Progenitor cell of endocrine pancreas (in vitro differentiated cells): ENCODE measurements around the gene RGS7. TPM values are rescaled to one million over a fixed set of nuclear protein-coding genes. Genes with fewer than 3 reads are reported as not detected.

Experiments
- DNase-seq: peaks from one replicate; pipeline ENCODE4 v3.0.0; 2021; ENCODE audit warnings: low spot score; ENCODE audit not compliant: unreplicated experiment
- H3K27ac Mint-ChIP-seq: 2 replicates; pipeline ENCODE4 v1.8.0; 2021; ENCODE audit warnings: mild to moderate bottlenecking, moderate library complexity, mixed read lengths
- H3K27me3 Mint-ChIP-seq: 2 replicates; pipeline ENCODE4 v1.8.0; 2021; ENCODE audit warnings: mixed read lengths
- H3K36me3 Mint-ChIP-seq: 2 replicates; pipeline ENCODE4 v1.8.0; 2022; ENCODE audit warnings: mixed read lengths; ENCODE audit not compliant: insufficient read depth
- H3K4me1 Mint-ChIP-seq: 2 replicates; pipeline ENCODE4 v1.8.0; 2021; ENCODE audit warnings: low read depth, mixed read lengths
- H3K4me3 Mint-ChIP-seq: 2 replicates; pipeline ENCODE4 v1.8.0; 2021; ENCODE audit warnings: low read depth, mild to moderate bottlenecking, moderate library complexity, mixed read lengths
- H3K9me3 Mint-ChIP-seq: 2 replicates; pipeline ENCODE4 v1.8.0; 2021; ENCODE audit warnings: low read depth, mixed read lengths
- CTCF ChIP-seq: fragments of 200-600 bp; sonication (generic); IDR thresholded peaks from one replicate; pipeline ENCODE4 v1.5.0; 2021; ENCODE audit warnings: antibody characterized with exemption, mild to moderate bottlenecking; ENCODE audit not compliant: unreplicated experiment
- total RNA-seq: library from RNA; stranded (reverse); gene quantifications from 2 replicates; pipeline ENCODE4 v1.2.1, GENCODE V29; 2021

Gene RGS7
- total RNA-seq, 1 donor from 2014 or later, result 2.4 TPM

- Mint-ChIP-seq H3K27ac (no peak overlapping the region), H3K4me3 (no peak overlapping the region), H3K4me1 (peaks cover 6% of the 10 kb centered on the region), H3K36me3 (no peaks in the 10 kb centered on the region), H3K27me3 (peaks cover 2% of the 10 kb centered on the region), H3K9me3 (no peaks in the 10 kb centered on the region)
- TF ChIP-seq CTCF, result no peak
- no peak for DNase-seq
These were observed 277.5 kb downstream of the RGS7 start for GRCh38 chr1:241079459-241079858.

GRCh38 chr1:241079047-241079446, 278.0 kb downstream of the RGS7 start:
- Mint-ChIP-seq H3K27ac (no peak overlapping the region), H3K9me3 (no peaks in the 10 kb centered on the region), H3K4me1 (peaks cover 6% of the 10 kb centered on the region), H3K27me3 (peaks cover 2% of the 10 kb centered on the region), H3K36me3 (no peaks in the 10 kb centered on the region), H3K4me3 (no peak overlapping the region)
- DNase-seq, result no peak
- TF ChIP-seq CTCF, result no peak

GRCh38 chr1:241077386-241078147, 279.4 kb downstream of the RGS7 start:
- Mint-ChIP-seq H3K9me3 (no peaks in the 10 kb centered on the region), H3K4me1 (peaks cover 6% of the 10 kb centered on the region), H3K27ac (peak overlapping the region; percentile 80), H3K27me3 (peaks cover 5% of the 10 kb centered on the region), H3K36me3 (no peaks in the 10 kb centered on the region), H3K4me3 (no peak overlapping the region)
- no peak for DNase-seq
- TF ChIP-seq CTCF, result no peak

- no peak for TF ChIP-seq CTCF
- no peak overlapping the region for H3K4me3 Mint-ChIP-seq
- H3K27me3 Mint-ChIP-seq, result peaks cover 5% of the 10 kb centered on the region
- no peaks in the 10 kb centered on the region for H3K36me3 Mint-ChIP-seq
- H3K4me1 Mint-ChIP-seq, result peaks cover 6% of the 10 kb centered on the region
- no peaks in the 10 kb centered on the region for H3K9me3 Mint-ChIP-seq
- no peak for DNase-seq
- H3K27ac Mint-ChIP-seq, result no peak overlapping the region
These were observed 282.5 kb downstream of the RGS7 start for GRCh38 chr1:241074507-241074906.

- Mint-ChIP-seq H3K4me1 (no peaks in the 10 kb centered on the region), H3K9me3 (peaks cover 6% of the 10 kb centered on the region), H3K27me3 (peaks cover 3% of the 10 kb centered on the region), H3K4me3 (no peak overlapping the region), H3K36me3 (no peaks in the 10 kb centered on the region), H3K27ac (no peak overlapping the region)
- no peak for TF ChIP-seq CTCF
- DNase-seq, result no peak
These were observed 288.6 kb downstream of the RGS7 start for GRCh38 chr1:241068359-241068758.
